Transverse colon (tissue), 3 donors: ENCODE data around the gene NUP62.

Experiments
- CTCF ChIP-seq, 5 experiments: fragments of 200-600 bp in 3 of 5; fragments of 450-650 bp in 2 of 5; sonication (generic) in 3 of 5; IDR thresholded peaks; 1 replicate in 2 of 5; 2 replicates in 3 of 5; pipeline ENCODE4 v1.5.1; 2016 to 2017; ENCODE audit warnings: antibody characterized with exemption in 5 of 5, inconsistent platforms in 3 of 5, mild to moderate bottlenecking in 2 of 5, moderate library complexity in 1 of 5
- POLR2A ChIP-seq: fragments of 450-650 bp; IDR thresholded peaks from one replicate; pipeline ENCODE4 v1.6.1; 2016; ENCODE audit warnings: antibody characterized with exemption, mild to moderate bottlenecking, moderate library complexity

- TF ChIP-seq POLR2A (no peak), CTCF (IDR thresholded peaks at IDR 0.05) (no peak)
Observed at GRCh38 chr19:49975051-49975450, 45.7 kb upstream of the NUP62 start.
